Mucosa of gallbladder (tissue), 1 donor: Measurements from ENCODE around the gene HLA-DOA. TPM values are rescaled to one million over a fixed set of nuclear protein-coding genes. Genes with fewer than 3 reads are reported as not detected.

ENCODE experiments used
- DNase-seq: peaks from one replicate; pipeline ENCODE4 v3.0.0-alpha.2; 2020; ENCODE audit warnings: low spot score
- total RNA-seq: library from RNA; stranded (reverse); gene quantifications from one replicate; pipeline ENCODE4 v1.2.1, GENCODE V29; 2021
- donor health status: DM: no; HTN: no; CAD: no.

Gene HLA-DOA
- total RNA-seq, 1 donor from 2014 or later, result 8.4 TPM

DNA sequence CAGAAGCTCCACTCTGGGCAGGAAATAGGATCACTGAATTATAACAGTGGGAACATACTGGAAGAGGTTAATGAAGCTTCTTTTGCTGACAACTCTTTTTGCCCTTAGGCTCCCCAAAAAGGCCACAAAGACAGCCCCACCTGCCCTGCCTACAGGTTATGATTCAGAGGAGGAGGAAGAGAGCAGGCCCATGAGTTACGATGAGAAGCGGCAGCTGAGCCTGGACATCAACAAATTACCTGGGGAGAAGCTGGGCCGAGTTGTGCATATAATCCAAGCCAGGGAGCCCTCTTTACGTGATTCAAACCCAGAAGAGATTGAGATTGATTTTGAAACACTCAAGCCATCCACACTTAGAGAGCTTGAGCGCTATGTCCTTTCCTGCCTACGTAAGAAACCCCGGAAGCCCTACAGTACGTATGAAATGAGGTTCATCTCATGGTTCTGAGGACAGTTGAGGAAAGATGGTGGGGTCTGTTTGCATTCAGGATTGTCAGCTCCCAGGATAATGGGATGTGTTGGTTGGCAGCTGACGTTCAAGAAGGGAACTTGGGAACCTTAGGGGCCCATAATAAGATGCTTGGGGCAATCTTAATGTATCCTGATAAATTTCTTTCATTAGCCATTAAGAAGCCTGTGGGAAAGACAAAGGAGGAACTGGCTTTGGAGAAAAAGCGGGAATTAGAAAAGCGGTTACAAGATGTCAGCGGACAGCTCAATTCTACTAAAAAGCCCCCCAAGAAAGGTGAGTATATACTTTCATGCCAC, 29.5 kb downstream of the HLA-DOA start:
- no peak for DNase-seq

DNA sequence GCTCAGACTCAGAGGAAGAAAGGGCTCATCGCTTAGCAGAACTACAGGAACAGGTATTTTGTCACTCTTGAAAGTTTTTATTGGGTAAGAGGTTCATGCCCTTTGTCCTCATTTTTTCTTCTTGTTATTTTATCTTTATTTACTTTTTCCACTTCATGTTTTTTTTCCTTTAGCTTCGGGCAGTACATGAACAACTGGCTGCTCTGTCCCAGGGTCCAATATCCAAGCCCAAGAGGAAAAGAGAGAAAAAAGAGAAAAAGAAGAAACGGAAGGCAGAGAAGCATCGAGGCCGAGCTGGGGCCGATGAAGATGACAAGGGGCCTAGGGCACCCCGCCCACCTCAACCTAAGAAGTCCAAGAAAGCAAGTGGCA, 31.5 kb downstream of the HLA-DOA start:
- DNase-seq, result no peak

DNA sequence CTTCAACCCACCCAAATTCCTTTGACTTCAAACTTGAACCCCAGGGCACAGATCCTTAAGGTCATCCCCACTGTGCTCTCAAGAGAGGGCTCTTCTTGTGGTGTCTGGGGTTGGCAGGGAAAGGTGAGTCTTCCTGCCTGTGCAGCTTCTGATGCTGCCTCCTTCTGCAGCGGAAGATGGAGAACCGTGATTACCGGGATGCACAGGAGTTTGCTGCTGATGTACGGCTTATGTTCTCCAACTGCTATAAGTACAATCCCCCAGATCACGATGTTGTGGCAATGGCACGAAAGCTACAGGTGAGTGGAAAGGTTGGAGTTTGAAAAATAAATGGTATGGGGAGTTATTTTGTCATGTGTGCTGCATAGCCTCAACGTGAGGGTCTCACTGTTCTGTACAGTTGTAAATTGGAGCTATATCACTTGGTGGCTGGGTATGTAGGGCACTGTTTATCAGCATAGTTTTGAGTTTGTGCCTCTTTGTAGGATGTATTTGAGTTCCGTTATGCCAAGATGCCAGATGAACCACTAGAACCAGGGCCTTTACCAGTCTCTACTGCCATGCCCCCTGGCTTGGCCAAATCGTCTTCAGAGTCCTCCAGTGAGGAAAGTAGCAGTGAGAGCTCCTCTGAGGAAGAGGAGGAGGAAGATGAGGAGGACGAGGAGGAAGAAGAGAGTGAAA, 32.0 kb downstream of the HLA-DOA start:
- no peak for DNase-seq

DNA sequence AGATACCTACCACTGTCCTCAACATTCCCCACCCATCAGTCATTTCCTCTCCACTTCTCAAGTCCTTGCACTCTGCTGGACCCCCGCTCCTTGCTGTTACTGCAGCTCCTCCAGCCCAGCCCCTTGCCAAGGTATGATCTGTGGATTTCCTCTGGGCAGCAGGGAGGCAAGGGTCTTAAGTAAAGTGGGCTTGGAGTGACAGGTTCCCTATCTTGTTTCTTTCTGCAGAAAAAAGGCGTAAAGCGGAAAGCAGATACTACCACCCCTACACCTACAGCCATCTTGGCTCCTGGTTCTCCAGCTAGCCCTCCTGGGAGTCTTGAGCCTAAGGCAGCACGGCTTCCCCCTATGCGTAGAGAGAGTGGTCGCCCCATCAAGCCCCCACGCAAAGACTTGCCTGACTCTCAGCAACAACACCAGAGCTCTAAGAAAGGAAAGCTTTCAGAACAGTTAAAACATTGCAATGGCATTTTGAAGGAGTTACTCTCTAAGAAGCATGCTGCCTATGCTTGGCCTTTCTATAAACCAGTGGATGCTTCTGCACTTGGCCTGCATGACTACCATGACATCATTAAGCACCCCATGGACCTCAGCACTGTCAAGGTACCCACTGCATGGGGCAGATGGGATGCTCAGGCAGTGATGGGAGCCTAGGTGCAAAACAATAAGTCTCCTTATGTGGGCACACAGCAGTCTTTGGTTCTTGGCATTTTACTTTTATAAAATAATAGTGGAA, 32.9 kb downstream of the HLA-DOA start:
- no peak for DNase-seq

DNA sequence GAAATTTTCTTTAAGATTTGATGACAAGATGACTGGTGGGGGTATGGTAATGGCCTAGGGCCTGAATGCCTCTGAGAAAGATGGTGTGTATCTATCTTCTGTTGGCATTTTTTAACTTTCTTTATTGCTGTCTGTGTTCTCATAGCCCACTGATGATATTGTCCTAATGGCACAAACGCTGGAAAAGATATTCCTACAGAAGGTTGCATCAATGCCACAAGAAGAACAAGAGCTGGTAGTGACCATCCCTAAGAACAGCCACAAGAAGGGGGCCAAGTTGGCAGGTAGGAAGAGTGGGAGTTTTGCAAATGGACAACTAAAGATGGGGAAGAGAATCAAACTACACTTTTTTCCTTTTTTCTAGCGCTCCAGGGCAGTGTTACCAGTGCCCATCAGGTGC, 33.5 kb downstream of the HLA-DOA start:
- DNase-seq, result no peak

DNA sequence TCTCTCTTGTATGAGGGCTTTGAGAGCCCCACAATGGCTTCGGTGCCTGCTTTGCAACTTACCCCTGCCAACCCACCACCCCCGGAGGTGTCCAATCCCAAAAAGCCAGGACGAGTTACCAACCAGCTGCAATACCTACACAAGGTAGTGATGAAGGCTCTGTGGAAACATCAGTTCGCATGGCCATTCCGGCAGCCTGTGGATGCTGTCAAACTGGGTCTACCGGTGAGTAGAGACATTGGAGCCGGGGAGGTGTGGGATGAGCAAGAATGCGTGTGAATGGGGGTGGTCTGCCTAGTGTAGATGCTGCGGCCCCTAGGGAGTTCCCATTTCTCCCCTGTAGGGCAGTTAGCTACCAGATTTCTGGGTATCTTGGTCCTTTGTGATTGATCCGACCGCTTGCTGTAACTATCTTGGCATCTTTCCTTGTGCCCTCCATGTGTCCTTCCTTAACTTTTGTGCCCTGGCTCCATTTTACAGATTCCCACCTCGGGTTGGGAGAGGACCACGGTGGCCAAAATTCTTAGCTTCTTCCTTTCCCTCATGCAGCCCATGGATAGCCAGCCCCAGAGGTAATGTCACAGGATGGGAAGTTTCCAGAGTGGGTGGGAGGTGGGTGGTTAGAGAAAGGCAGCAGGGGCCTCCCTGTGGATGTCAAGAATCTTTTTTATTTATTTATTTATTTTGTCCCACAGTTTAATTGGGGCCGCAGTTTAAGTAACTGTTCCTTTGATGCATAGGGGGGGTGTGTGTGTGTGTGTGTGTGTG, 34.7 kb downstream of the HLA-DOA start:
- no peak for DNase-seq

DNA sequence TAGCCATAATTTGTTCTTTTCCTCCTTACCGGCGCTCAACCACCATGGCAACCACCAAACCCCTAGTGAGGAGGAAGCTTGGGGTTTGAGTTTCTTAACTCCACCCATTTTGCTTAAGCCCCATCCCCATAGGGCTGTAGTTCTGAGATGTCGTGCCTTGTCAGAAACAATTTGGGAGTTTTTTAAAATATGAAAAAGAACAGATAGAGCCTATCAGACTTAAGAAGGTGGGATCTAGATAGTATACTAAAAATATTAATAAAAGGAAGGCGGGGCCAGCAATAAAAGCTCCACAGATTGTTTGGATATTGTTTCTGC, 35.4 kb downstream of the HLA-DOA start:
- DNase-seq, result no peak

DNA sequence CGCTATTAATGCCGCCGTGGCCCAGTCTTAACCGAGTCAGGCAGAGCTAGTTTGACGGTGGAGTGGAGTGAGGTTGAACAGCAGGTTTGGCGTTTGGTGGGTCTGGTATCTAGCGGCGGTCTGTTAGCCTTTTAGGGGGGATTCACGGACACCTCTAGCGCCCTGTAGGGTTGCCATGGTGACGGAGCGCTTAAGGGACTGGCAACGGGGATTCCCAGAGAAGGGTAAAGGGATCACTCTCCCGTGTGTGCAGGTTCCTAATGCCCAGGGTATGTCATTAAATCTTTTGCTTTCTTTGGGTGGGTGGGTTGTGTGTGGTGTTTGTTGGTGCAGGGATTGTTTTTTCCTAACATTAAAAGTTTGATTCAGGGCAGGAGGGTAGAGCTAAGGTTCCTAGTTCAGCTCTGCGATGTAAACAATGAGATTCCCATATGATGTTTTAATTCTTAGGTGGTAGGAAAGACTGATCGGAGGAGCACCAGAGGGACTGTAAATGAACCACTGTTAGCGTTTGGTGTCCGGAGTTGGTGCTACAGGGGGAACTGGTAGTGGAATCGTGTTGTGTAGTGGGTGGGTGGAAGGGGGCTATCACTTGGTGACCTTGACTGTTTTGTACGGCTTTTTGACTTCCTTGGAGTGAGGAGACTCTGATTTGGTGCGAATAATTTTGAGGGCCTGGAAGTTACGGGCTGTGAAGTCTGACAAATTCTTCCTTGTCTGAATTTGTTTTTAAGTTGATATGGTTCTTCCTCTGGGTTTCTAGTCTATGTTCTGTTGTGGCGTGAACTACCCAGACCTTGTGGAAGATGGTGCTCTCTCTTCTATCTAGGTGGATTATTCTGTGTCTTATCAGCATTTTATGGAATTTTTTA, 36.0 kb downstream of the HLA-DOA start:
- no peak for DNase-seq

DNA sequence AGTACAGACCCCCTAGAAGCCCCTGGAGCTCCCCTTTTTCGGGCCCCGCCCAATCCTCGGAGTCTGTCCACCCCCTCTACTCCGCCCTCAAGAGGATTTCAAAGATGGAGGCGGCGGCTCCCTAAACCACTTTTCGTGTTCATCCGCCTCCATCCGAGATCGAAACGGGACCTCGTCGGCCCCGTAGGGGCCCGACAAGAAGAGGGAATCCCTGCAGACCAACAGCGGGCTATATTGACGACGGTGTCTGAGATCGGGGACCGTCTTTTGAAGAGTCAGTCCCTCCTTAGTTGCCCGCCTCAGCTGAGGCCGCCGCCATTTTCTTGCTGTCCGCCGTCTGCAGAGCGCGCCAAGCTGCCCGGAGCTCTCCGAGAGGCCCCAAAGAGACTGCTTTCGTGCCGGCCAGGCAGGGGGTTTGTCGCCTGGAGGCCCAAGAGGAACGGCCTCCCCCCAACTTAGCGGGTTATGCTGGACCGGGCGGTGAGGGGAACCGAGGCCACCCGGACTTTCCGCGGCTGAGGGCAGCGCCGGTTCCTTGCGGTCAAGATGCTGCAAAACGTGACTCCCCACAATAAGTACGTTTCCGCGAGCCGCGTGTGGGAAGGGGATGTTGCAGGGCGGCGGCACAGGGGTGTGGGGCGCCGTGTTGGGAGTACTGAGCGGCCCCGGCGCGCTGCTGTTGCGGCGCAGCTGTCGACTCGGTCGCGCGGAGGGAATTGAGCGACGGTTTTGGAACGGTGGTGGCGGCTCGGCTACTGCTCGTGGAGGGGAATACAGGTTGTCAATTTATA, 36.8 kb downstream of the HLA-DOA start:
- peak; percentile 38 for DNase-seq

DNA sequence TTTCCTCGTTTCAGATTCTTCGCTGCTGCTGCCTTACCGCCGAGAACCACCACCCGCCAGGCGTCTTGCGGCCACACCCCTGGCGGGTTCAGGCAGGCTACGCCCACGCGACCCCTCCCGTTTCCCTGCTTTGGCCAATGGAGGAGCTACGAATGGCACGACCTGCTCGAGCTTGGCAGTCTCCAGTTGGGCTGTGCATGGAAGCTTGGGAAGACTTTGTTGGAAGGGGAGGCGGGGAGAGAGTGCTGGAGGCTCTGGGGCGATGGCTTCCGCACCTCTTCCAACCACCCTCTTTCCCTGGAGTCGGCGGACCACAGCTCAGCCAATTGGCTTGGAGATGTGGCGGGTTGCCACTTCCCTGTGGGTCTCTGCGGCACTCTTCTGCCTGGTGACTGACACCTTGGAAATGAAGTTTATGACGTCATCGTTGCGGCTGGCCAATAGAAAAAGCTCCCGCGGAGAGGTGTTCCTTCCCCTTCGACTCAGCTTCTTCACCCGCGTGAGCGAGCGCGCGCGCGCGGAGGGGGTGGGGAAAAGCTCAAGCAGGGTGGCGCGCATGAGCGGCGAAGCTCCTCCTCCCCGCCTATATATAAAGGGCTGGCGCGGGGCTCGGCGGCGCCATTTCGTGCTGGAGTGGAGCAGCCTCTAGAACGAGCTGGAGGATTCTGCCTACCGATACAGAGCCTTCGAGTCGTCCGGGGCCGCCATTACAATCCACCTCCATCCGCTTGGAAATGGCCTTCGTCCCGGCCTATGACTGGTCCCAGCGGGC, 37.6 kb downstream of the HLA-DOA start:
- DNase-seq, result peak; percentile 100

DNA sequence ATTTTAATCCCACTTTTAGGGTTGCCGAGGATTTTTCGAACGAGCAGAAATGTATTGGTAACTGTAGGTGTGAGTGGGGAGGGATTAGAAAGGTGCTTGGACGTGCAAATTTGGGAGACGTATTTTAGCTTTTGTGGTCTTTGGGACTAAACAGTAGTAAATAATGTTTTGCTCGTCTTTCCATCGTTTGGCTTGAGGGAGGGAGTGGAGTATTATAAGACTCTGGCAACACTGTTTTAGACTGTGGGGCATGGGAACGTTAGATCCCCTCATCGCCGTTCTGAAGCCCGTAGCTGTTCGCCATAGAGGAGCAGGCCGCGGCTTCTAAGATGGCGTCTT, 38.2 kb downstream of the HLA-DOA start:
- DNase-seq, result no peak

DNA sequence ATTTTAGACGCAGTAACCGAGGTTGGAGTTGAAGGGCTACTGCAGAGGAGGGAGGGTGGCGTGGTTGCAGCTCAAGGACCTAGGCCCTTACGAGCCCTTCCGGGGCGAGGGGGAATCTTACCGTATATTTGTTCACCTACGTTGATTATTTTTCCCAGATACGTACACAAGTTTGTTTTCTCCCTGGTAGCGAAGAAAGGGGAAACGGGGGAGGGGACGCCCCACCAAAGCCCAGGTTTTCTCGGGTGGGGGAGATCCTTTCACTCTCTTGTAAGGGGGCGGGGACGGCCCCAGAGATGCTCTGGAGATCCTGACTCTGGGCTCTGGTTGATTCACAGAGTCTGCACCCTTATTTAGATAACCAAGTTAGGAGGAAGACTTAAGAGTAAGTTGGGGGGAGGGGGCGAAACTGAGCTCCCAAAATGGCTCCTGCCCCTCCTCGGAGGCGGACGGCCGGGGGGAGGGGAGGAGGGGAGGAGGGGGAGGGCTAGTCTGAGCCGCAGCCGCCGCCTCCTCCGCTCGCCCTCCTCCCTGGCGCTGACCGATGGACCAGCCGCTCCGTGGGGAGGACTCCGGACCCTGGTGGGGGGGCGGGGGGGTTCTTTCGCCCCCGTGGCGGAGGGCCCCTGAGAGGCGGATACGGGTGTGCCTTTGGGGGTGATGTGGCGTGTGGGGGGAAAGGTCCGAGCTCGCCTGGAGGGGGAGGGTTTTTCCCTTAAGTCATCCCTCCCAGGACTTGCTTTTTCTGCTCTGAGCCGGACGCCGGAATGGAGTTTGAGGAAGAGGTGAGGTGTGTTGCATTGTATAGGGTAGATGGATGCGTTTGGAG, 38.8 kb downstream of the HLA-DOA start:
- peak; percentile 88 for DNase-seq

DNA sequence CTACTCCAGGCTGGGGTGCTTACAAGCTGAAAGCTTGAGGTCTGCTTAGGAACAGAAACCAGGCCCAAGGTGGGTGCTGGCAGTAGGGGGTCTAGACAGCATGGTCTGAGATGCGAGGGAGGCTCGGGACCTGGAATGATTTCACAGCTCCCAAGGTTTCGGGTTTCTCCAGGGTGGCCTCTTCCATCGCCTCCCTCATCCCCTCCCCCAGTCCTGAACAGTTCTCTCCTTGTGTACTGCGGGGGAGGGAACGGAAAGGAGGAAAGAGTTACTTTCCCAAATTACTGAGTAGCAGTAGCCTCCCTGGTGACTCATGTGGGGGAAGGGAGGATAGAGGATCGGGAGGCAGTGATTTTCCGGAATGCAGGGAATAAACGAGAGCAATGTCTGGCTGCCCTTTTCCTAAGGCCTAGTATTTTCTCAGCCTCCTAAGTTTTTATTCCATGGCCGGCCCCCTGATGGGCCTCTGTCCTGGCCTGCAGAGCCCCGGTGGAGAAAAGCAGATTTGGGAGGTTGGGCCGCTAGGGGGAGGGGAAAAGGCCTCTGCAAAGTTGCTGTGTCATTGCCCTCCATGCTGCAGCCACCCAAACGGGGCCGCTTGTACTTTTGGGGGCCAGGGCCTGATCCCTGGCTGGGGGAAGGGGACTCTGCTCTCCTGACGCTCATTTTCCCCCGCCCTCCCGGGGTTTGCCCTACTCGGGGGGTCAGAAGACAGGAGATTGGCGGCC, 39.5 kb downstream of the HLA-DOA start:
- DNase-seq, result peak; percentile 62

DNA sequence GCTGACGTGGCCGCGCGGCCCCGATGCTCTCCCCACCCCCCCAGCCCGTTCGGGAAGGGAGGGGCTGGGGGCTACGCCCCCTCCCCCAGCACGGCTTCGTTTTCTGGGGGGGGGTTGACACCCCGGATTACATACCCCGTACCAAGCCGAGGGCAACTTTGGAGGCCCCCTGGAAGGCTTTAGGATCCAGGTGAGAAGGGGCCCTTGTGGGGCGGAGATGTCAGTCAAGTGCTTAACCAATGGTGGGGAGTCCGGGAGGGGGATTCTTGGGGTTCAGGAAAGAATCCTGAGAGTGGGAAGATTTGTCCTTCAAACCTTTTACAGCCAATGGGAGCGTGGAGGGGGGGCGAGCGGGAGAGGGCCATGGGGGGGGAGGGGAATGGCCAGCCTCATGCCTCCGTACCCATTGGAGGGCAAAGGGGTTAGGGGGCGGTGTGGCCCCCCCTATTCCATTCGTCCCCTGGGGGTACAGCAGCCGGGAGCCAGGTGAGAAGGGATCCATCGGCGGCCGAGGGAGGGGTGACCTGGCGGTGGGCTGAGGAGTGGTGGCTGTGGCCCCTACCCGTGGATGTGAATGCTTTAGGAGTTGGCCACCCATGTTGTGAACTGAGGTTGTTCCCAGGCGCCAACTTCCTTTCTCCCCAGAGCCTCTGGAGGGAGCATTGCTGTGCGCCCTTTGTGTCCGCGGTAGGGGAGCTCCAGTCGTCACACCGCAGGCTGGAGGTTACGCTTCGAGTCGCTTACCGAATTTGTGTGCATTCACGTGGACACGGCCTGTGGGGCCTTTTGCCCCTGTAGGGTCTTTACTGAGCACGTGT, 40.3 kb downstream of the HLA-DOA start:
- peak; percentile 52 for DNase-seq

DNA sequence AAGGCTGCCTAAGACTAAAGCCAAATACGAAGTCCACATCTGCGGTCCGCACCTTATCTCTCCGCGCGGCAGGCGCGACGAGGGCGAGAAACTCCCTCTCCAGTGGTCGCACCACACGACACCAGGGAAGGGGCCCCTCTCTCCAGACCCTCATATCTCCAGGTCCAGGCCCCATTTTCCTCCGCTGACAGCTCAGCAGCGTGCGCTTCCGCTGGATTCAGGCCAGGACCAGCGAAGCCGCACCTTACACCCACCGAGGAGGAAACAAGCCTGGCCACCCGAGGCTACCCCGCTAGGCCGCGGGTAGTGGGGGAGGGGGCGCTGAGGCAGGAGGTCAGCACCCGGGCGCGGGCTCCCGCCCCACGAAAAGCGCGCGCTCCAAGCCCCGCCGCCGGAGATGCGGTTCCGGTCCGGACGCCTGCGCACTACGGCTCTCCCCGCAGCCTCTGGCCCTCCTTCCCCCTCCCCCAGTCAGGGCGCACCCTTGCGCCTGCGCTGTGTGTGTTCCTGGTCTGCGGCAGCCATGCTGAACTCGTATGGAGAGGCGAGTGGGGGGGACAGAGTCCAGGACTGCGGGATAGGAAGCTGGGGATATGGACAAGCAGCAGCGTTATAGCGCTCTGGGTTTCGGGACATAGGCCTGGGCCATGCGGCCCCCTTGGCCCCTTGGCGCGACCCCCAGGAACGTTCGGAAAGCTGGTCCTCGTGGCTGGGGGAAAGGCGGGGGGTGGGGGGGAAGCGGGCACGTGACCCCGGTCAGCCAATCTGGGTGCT, 41.1 kb downstream of the HLA-DOA start, which contains the start of gene BRD2:
Gene BRD2 (plus strand): TSS at position 502 of the 774 bp plus-strand sequence. CDS start 4,305 bp downstream, outside the sequence.
- peak; percentile 96 for DNase-seq
